Measurements from ENCODE around the gene ADGRA3.

- TF ChIP-seq JUN (IDR thresholded peaks at IDR 0.05; ENCODE audit: borderline replicate concordance, insufficient read depth, insufficient read length, low read depth) (no peak), EZH2 (IDR thresholded peaks at IDR 0.05; ENCODE audit: borderline replicate concordance, low read depth, low read length, severe bottlenecking) (no peak), CTCF (IDR thresholded peaks at IDR 0.05; ENCODE audit: extremely low read depth in 1 of 2, insufficient read depth in 1 of 2, low read depth in 1 of 2, low read length in 2 of 2) (no peak), POLR2A (IDR thresholded peaks at IDR 0.05; ENCODE audit: low read depth, low read length) (no peak), POLR2AphosphoS5 (IDR thresholded peaks at IDR 0.05; ENCODE audit: insufficient read depth, low read depth, low read length) (no peak), MYC (IDR thresholded peaks at IDR 0.05; ENCODE audit: low read depth, low read length) (no peak), MAX (IDR thresholded peaks at IDR 0.05; ENCODE audit: insufficient read depth, insufficient read length) (no peak), GATA2 (IDR thresholded peaks at IDR 0.05; ENCODE audit: insufficient read depth, insufficient read length, low read depth, low read length) (no peak), FOS (IDR thresholded peaks at IDR 0.05; ENCODE audit: borderline replicate concordance, insufficient read depth, low read length) (no peak)
Measured at GRCh38 chr4:22444813-22445212, 71.1 kb downstream of the ADGRA3 start.

Measured in endothelial cell of umbilical vein (primary cell).